SK-N-SH (cell line): Measurements from ENCODE around the gene TMCO4. TPM values are rescaled to one million over a fixed set of nuclear protein-coding genes. Genes with fewer than 3 reads are reported as not detected.

Experiments
- CTCF ChIA-PET: fragments of 300-600, 350-600 bp; formaldehyde crosslinking; extraction: SDS; loops from one replicate; lab custom pipeline; 2021; lab: Yijun Ruan, JAX
- POLR2A ChIA-PET: fragments of 350-600 bp; sonication (Branson Sonifier 250); formaldehyde crosslinking; extraction: SDS; loops from one replicate; lab custom pipeline; 2020; ENCODE audit warnings: antibody characterized with exemption, inconsistent platforms; lab: Yijun Ruan, JAX
- DNase-seq: peaks from one replicate; pipeline ENCODE4 v3.0.0; 2012
- H2AFZ ChIP-seq: fragments of 200-600 bp; sonication (generic); 2 replicates; pipeline ENCODE4 v1.8.1; 2016; ENCODE audit warnings: antibody characterized with exemption, mild to moderate bottlenecking, low read depth
- H3F3A ChIP-seq: fragments of 200-600 bp; sonication (generic); replicated peaks from 2 replicates; pipeline ENCODE3; 2016; ENCODE audit warnings: antibody characterized with exemption, mild to moderate bottlenecking; ENCODE audit not compliant: insufficient read depth
- H3K27ac ChIP-seq, 2 experiments: fragments of 200-500 bp in 1 of 2; fragments of 200-600 bp in 1 of 2; sonication (Bioruptor generic) in 1 of 2; sonication (generic), shearing (Covaris generic) in 1 of 2; 2 replicates each; pipeline versions ENCODE4 v1.5.1 to v1.6.1; 2014 to 2016; ENCODE audit warnings: low read depth in 2 of 2, inconsistent platforms in 1 of 2, low read length in 1 of 2, mild to moderate bottlenecking in 1 of 2, mixed read lengths in 1 of 2
- H3K27me3 ChIP-seq: fragments of 200-600 bp; sonication (generic), shearing (Covaris generic); 2 replicates; pipeline ENCODE4 v1.6.1; 2016; ENCODE audit warnings: mixed run types; ENCODE audit not compliant: insufficient read depth
- H3K36me3 ChIP-seq, 2 experiments: fragments of 200-500 bp in 1 of 2; fragments of 200-600 bp in 1 of 2; sonication (Bioruptor generic) in 1 of 2; sonication (generic) in 1 of 2; replicated peaks in 1 of 2; 2 replicates each; pipeline versions ENCODE3 to v1.5.1; 2014 to 2016; ENCODE audit warnings: low read length in 1 of 2, mild to moderate bottlenecking in 1 of 2; ENCODE audit not compliant: insufficient read depth in 2 of 2, control insufficient read depth in 1 of 2
- H3K4me1 ChIP-seq, 2 experiments: fragments of 200-500 bp in 1 of 2; fragments of 200-600 bp in 1 of 2; sonication (Bioruptor generic) in 1 of 2; sonication (generic), shearing (Covaris generic) in 1 of 2; 2 replicates each; pipeline versions ENCODE4 v1.5.1 to v1.6.1; 2014 to 2016; ENCODE audit warnings: low read depth in 1 of 2, low read length in 1 of 2, mixed run types in 1 of 2; ENCODE audit not compliant: insufficient read depth in 2 of 2, control insufficient read depth in 1 of 2
- H3K4me2 ChIP-seq: fragments of 200-600 bp; sonication (generic), shearing (Covaris generic); 2 replicates; pipeline ENCODE4 v1.6.1; 2017; ENCODE audit warnings: mixed run types
- H3K4me3 ChIP-seq, 2 experiments: fragments of 200-500 bp in 1 of 2; fragments of 200-600 bp in 1 of 2; sonication (Bioruptor generic) in 1 of 2; sonication (generic), shearing (Covaris generic) in 1 of 2; 2 replicates each; pipeline versions ENCODE4 v1.5.1 to v1.8.1; 2014 to 2016; ENCODE audit warnings: low read depth in 2 of 2, inconsistent platforms in 1 of 2, low read length in 1 of 2, mild to moderate bottlenecking in 1 of 2, mixed read lengths in 1 of 2, moderate library complexity in 1 of 2
- H3K79me2 ChIP-seq: fragments of 200-600 bp; sonication (generic); 2 replicates; pipeline ENCODE4 v1.8.1; 2017; ENCODE audit warnings: mild to moderate bottlenecking; ENCODE audit not compliant: insufficient read depth
- H3K9ac ChIP-seq: fragments of 200-600 bp; sonication (generic); 2 replicates; pipeline ENCODE4 v1.6.1; 2017; ENCODE audit warnings: mixed run types
- H3K9me2 ChIP-seq: fragments of 200-600 bp; sonication (generic); 2 replicates; pipeline ENCODE4 v1.6.1; 2017; ENCODE audit warnings: mixed run types
- H3K9me3 ChIP-seq: fragments of 200-600 bp; sonication (generic); 2 replicates; pipeline ENCODE4 v1.6.1; 2017; ENCODE audit warnings: mixed run types, mild to moderate bottlenecking, moderate library complexity
- H4K20me1 ChIP-seq: fragments of 200-600 bp; sonication (generic); 2 replicates; pipeline ENCODE4 v1.6.1; 2017; ENCODE audit warnings: mild to moderate bottlenecking, mixed run types; ENCODE audit not compliant: insufficient read depth
- CHD2 ChIP-seq: fragments of 150-350 bp; IDR thresholded peaks from 2 replicates; pipeline ENCODE4 v1.6.1; 2018; ENCODE audit warnings: low read length; ENCODE audit not compliant: partially characterized antibody
- MEF2A ChIP-seq: IDR thresholded peaks from 2 replicates; pipeline ENCODE4 v1.4.0; 2012; ENCODE audit warnings: low read depth, borderline replicate concordance
- MXI1 ChIP-seq: IDR thresholded peaks from 2 replicates; pipeline ENCODE4 v1.6.1; 2012; ENCODE audit warnings: mild to moderate bottlenecking, low read depth, low read length, improper control_type of control experiment
- RAD21 ChIP-seq: IDR thresholded peaks from 2 replicates; pipeline ENCODE4 v1.6.1; 2012; ENCODE audit warnings: mild to moderate bottlenecking, low read length
- SMC3 ChIP-seq: IDR thresholded peaks from 2 replicates; pipeline ENCODE4 v1.6.1; 2012; ENCODE audit warnings: low read depth, low read length, improper control_type of control experiment
- TCF12 ChIP-seq: IDR thresholded peaks from 2 replicates; pipeline ENCODE4 v1.4.0; 2012
- TEAD4 ChIP-seq: IDR thresholded peaks from 2 replicates; pipeline ENCODE4 v1.4.0; 2012; ENCODE audit warnings: mild to moderate bottlenecking, borderline replicate concordance; ENCODE audit not compliant: insufficient read depth
- WGBS: methylation state at CpG from one replicate; pipeline ENCODE4 v1.1.6; 2017; ENCODE audit warnings: low lambda C conversion rate; 5-methylcytosine and 5-hydroxymethylcytosine counted together
- polyA plus RNA-seq, 3 experiments: library from polyadenylated mRNA; depleted of rRNA; stranded (reverse); fragments of >200 nt; gene quantifications; 2 replicates each; pipeline ENCODE4 v1.2.3, GENCODE V29; 2012
- TF ChIP-seq, protein P1 (sequence below): fragments of 200-600 bp; sonication (generic); IDR thresholded peaks from 2 replicates; pipeline ENCODE4 v1.6.1; 2017; ENCODE audit warnings: antibody characterized with exemption, mild to moderate bottlenecking, moderate library complexity

Gene TMCO4
- polyA plus RNA-seq, 1 of the 3 experiments (the other 2 are of a cell fraction): 4.2 TPM

DNA sequence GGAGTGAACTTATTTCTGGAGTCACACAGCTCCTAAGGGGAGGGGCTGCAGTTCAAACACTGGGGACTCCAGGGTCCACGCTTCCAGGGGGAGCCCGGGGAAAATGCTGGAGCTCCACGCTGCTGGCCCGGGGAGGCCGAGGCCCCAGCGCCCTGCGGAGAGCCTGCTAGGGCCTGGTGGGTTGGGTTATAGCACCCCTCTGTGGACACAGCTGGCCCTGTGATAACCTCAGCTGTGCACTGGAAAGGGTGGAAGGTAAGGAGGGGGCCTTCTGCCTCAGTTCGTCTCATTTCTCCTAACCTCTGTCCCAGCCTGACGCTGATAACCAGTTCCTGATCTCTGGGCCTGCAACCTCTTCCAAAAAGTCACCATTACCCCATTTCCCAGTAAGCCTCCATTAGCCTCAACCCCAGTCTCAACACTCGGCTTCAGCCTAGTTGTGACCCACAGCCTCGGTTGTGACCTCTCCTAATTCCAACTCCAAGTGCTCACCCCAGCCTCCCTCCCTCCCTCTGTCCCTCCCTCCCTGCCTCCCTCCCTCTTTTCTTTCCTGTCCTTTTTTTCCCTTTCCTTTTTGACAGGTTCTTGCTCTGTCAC is 148.5 kb downstream of the TMCO4 start:
- TF ChIP-seq MXI1: 0 out of 2 replicates have a peak, but pooled peaks have one; percentile 15
- peak; percentile 92 for TF ChIP-seq RAD21
- TF ChIP-seq TCF12: no peak
- TF ChIP-seq SMC3: peak; percentile 83
- TF ChIP-seq CHD2: no peak
- TF ChIP-seq, protein P1, sequence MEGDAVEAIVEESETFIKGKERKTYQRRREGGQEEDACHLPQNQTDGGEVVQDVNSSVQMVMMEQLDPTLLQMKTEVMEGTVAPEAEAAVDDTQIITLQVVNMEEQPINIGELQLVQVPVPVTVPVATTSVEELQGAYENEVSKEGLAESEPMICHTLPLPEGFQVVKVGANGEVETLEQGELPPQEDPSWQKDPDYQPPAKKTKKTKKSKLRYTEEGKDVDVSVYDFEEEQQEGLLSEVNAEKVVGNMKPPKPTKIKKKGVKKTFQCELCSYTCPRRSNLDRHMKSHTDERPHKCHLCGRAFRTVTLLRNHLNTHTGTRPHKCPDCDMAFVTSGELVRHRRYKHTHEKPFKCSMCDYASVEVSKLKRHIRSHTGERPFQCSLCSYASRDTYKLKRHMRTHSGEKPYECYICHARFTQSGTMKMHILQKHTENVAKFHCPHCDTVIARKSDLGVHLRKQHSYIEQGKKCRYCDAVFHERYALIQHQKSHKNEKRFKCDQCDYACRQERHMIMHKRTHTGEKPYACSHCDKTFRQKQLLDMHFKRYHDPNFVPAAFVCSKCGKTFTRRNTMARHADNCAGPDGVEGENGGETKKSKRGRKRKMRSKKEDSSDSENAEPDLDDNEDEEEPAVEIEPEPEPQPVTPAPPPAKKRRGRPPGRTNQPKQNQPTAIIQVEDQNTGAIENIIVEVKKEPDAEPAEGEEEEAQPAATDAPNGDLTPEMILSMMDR: peak; percentile 69
- no peak for TF ChIP-seq MEF2A
- H4K20me1 ChIP-seq: peaks cover 18% of the 10 kb centered on the region; the same call in 1 of the 2 replicates
- no peak overlapping the region for H2AFZ ChIP-seq
- H3K79me2 ChIP-seq: no peaks in the 10 kb centered on the region; the same call in none of the 2 replicates
- 63% methylated on average over 4 of the region's 11 CpGs for WGBS
- H3K27ac ChIP-seq: peak overlapping the region in 1 of 2 experiments; percentile 54; a peak in 2 of 4 replicates
- H3K36me3 ChIP-seq: no peaks in the 10 kb centered on the region
- H3K9me3 ChIP-seq: no peaks in the 10 kb centered on the region
- no peak overlapping the region for H3K9ac ChIP-seq
- no peaks in the 10 kb centered on the region for H3K9me2 ChIP-seq
- H3K4me1 ChIP-seq: peaks cover 0 to 35% of the 10 kb centered on the region in 2 experiments; a peak in 1 of 4 replicates
- H3F3A ChIP-seq: peaks cover 5% of the 10 kb centered on the region
- H3K4me3 ChIP-seq: peak overlapping the region in 1 of 2 experiments; percentile 39; a peak in 1 of 4 replicates
- CTCF ChIA-PET: interaction anchor here (0.5 to 13.2 kb wide), 55 partner anchors 9 to 473 kb away, joined by 3 to 235 read pairs (median 5); partner anchors contain the start of genes AKR7A2, EMC1, HTR6 and SLC66A1
- peak overlapping the region; percentile 52; the same call in 1 of the 2 replicates for H3K4me2 ChIP-seq
- POLR2A ChIA-PET: interaction anchor here (0.5 kb wide), 1 partner anchor 268 kb away, joined by 6 read pairs; no protein-coding TSS in a partner anchor
- peak; percentile 90 for DNase-seq
- no peaks in the 10 kb centered on the region for H3K27me3 ChIP-seq

DNA sequence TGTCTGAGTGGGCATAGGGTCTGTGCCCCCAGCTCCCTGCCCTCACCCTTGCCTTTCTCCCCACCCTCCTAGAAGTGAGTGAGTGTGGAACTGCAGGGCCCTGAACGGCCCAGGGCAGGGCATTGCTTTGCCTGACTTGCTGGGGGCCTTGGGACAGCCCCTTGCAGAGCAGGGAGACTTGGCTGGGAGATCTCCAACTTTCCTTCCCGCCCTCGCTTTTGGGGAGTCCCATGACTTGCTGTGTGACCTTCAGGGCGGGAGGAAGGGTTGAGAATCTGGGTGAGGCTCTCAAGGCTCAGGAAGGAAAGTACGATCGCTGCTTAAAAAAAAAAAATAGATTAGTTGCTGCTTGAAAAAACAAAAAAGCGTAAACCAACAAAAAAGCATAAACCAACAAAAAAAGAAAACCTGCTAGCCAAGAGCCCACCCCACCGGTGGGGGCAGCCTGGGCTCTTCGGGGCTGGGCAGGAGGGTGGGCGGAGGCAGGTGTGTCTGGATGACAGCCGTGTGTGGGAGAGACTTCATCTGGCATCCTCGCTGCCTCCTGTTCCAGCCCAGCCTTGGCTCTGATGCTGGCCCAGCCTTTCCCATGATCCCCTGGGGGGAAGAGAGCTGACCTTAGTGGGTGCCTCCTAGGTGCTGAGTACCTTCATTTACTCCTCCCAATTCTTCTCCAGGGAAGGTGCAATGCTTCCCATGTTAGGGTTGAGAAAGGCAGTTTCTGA is 149.1 kb downstream of the TMCO4 start:
- no peaks in the 10 kb centered on the region for H3K27me3 ChIP-seq
- peak; percentile 23; the same call in 1 of the 2 replicates for TF ChIP-seq MXI1
- no peak for TF ChIP-seq TEAD4
- 74% methylated on average over 9 of the region's 12 CpGs for WGBS
- ChIA-PET POLR2A (interaction anchor here (0.5 kb wide), 1 partner anchor 267 kb away, joined by 6 read pairs; no protein-coding TSS in a partner anchor), CTCF (interaction anchor here (0.5 to 13.2 kb wide), 53 partner anchors 10 to 472 kb away, joined by 3 to 235 read pairs (median 5); partner anchors contain the start of genes AKR7A2, EMC1, HTR6 and SLC66A1)
- H3F3A ChIP-seq: peaks cover 5% of the 10 kb centered on the region
- H3K4me1 ChIP-seq: peaks cover 0 to 41% of the 10 kb centered on the region in 2 experiments; a peak in 1 of 4 replicates
- H3K9me3 ChIP-seq: no peaks in the 10 kb centered on the region
- no peak overlapping the region for H3K9ac ChIP-seq
- no peaks in the 10 kb centered on the region; the same call in none of the 2 replicates for H3K79me2 ChIP-seq
- no peaks in the 10 kb centered on the region for H3K36me3 ChIP-seq
- peak; percentile 53 for DNase-seq
- peak overlapping the region; percentile 52; the same call in 1 of the 2 replicates for H3K4me2 ChIP-seq
- no peak overlapping the region for H2AFZ ChIP-seq
- peak overlapping the region in 1 of 2 experiments; percentile 54; a peak in 2 of 4 replicates for H3K27ac ChIP-seq
- H3K9me2 ChIP-seq: no peaks in the 10 kb centered on the region
- H4K20me1 ChIP-seq: peaks cover 18% of the 10 kb centered on the region; the same call in 1 of the 2 replicates
- no peak overlapping the region for H3K4me3 ChIP-seq
